Neural cell (in vitro differentiated cells): ENCODE results near the gene COL20A1. TPM values are rescaled to one million over a fixed set of nuclear protein-coding genes. Genes with fewer than 3 reads are reported as not detected.

Source experiments
- H2AFZ ChIP-seq: fragments of 200-600, 300-800 bp; sonication (generic), shearing (Covaris generic); 2 replicates; pipeline ENCODE4 v1.6.0; 2014; ENCODE audit warnings: low read depth, mild to moderate bottlenecking, antibody characterized with exemption, low read length, moderate library complexity
- H3F3A ChIP-seq: fragments of 200-600 bp; shearing (Covaris generic); 2 replicates; pipeline ENCODE4 v1.6.1; 2016; ENCODE audit warnings: mild to moderate bottlenecking, moderate library complexity, mixed read lengths, antibody characterized with exemption, low read length; ENCODE audit not compliant: insufficient read depth, poor library complexity, severe bottlenecking
- H3K27ac ChIP-seq: fragments of 200-600, 300-800 bp; sonication (generic), shearing (Covaris generic); 2 replicates; pipeline ENCODE4 v1.5.1; 2014; ENCODE audit warnings: mild to moderate bottlenecking, low read length, moderate library complexity
- H3K27me3 ChIP-seq: fragments of 300-800, 200-600 bp; sonication (generic), shearing (Covaris generic); 2 replicates; pipeline ENCODE4 v1.6.0; 2014; ENCODE audit warnings: mild to moderate bottlenecking, low read depth, low read length, moderate library complexity; ENCODE audit not compliant: insufficient read depth
- H3K36me3 ChIP-seq: fragments of 300-800, 200-600 bp; sonication (generic), shearing (Covaris generic); 2 replicates; pipeline ENCODE4 v1.5.1; 2014; ENCODE audit warnings: mild to moderate bottlenecking, antibody characterized with exemption, low read length, moderate library complexity; ENCODE audit not compliant: insufficient read depth
- H3K4me2 ChIP-seq: fragments of 300-800, 200-600 bp; sonication (generic), shearing (Covaris generic); 2 replicates; pipeline ENCODE4 v1.6.0; 2014; ENCODE audit warnings: mild to moderate bottlenecking, low read length
- H3K4me3 ChIP-seq: fragments of 300-800, 200-600 bp; sonication (generic), shearing (Covaris generic); 2 replicates; pipeline ENCODE4 v1.5.1; 2014; ENCODE audit warnings: mild to moderate bottlenecking, low read length, moderate library complexity
- H3K79me2 ChIP-seq: fragments of 200-600 bp; shearing (Covaris generic); replicated peaks from 2 replicates; pipeline ENCODE4 v1.6.0; 2014; ENCODE audit warnings: mild to moderate bottlenecking, low read length, moderate library complexity; ENCODE audit not compliant: insufficient read depth
- H3K9ac ChIP-seq: fragments of 300-800, 200-600 bp; sonication (generic), shearing (Covaris generic); 2 replicates; pipeline ENCODE4 v1.6.1; 2016; ENCODE audit warnings: mild to moderate bottlenecking, low read length, mixed read lengths
- H3K9me2 ChIP-seq: fragments of 200-600 bp; shearing (Covaris generic); 2 replicates; pipeline ENCODE4 v1.6.1; 2016; ENCODE audit warnings: mild to moderate bottlenecking, low read length, mixed read lengths; ENCODE audit not compliant: insufficient read depth
- H3K9me3 ChIP-seq: fragments of 200-600, 300-800 bp; sonication (generic), shearing (Covaris generic); 2 replicates; pipeline ENCODE4 v1.6.1; 2016; ENCODE audit warnings: mild to moderate bottlenecking, mixed run types, low read length, moderate library complexity, mixed read lengths
- H4K20me1 ChIP-seq: fragments of 200-600 bp; shearing (Covaris generic); 2 replicates; pipeline ENCODE4 v1.6.1; 2016; ENCODE audit warnings: mild to moderate bottlenecking, mixed run types; ENCODE audit not compliant: insufficient read depth
- EP300 ChIP-seq: fragments of 450-650 bp; conservative IDR thresholded peaks from 2 replicates; pipeline ENCODE4 v1.6.1; 2014; ENCODE audit warnings: antibody characterized with exemption, mild to moderate bottlenecking, moderate library complexity; ENCODE audit not compliant: poor library complexity, severe bottlenecking
- EZH2 ChIP-seq: fragments of 200-600, 300-800 bp; shearing (Covaris generic), sonication (generic); IDR thresholded peaks from 2 replicates; pipeline ENCODE4 v1.6.1; 2014; ENCODE audit warnings: antibody characterized with exemption, low read length, borderline replicate concordance, mild to moderate bottlenecking; ENCODE audit not compliant: insufficient read depth, poor library complexity, severe bottlenecking
- MXI1 ChIP-seq: fragments of 450-650 bp; conservative IDR thresholded peaks from 2 replicates; pipeline ENCODE4 v1.6.1; 2014; ENCODE audit warnings: antibody characterized with exemption, mild to moderate bottlenecking; ENCODE audit not compliant: poor library complexity, severe bottlenecking
- POLR2AphosphoS5 ChIP-seq: IDR thresholded peaks from 2 replicates; pipeline ENCODE4 v1.6.1; 2012
- RAD21 ChIP-seq: fragments of 450-650 bp; conservative IDR thresholded peaks from 2 replicates; pipeline ENCODE4 v1.6.1; 2014; ENCODE audit warnings: antibody characterized with exemption, mild to moderate bottlenecking, moderate library complexity
- SMC3 ChIP-seq: fragments of 450-650 bp; conservative IDR thresholded peaks from 2 replicates; pipeline ENCODE4 v1.6.1; 2014; ENCODE audit warnings: antibody characterized with exemption, mild to moderate bottlenecking, moderate library complexity; ENCODE audit not compliant: poor library complexity
- TAF1 ChIP-seq: IDR thresholded peaks from 2 replicates; pipeline ENCODE4 v1.6.1; 2012; ENCODE audit warnings: low read depth
- polyA plus RNA-seq: library from polyadenylated mRNA; depleted of rRNA; stranded (reverse); fragments of >200 nt; gene quantifications from 2 replicates; pipeline ENCODE4 v1.2.3, GENCODE V29; 2014
- TF ChIP-seq, protein P1 (sequence below): IDR thresholded peaks from 2 replicates; pipeline ENCODE4 v1.6.1; 2012; ENCODE audit warnings: borderline replicate concordance
- TF ChIP-seq, protein P2 (sequence below): fragments of 450-650 bp; IDR thresholded peaks from 2 replicates; pipeline ENCODE4 v1.5.1; 2014; ENCODE audit warnings: antibody characterized with exemption, mild to moderate bottlenecking, moderate library complexity; ENCODE audit not compliant: poor library complexity, severe bottlenecking

Gene COL20A1
- polyA plus RNA-seq, 1 donor from 2014 or later: 1.1 TPM

DNA sequence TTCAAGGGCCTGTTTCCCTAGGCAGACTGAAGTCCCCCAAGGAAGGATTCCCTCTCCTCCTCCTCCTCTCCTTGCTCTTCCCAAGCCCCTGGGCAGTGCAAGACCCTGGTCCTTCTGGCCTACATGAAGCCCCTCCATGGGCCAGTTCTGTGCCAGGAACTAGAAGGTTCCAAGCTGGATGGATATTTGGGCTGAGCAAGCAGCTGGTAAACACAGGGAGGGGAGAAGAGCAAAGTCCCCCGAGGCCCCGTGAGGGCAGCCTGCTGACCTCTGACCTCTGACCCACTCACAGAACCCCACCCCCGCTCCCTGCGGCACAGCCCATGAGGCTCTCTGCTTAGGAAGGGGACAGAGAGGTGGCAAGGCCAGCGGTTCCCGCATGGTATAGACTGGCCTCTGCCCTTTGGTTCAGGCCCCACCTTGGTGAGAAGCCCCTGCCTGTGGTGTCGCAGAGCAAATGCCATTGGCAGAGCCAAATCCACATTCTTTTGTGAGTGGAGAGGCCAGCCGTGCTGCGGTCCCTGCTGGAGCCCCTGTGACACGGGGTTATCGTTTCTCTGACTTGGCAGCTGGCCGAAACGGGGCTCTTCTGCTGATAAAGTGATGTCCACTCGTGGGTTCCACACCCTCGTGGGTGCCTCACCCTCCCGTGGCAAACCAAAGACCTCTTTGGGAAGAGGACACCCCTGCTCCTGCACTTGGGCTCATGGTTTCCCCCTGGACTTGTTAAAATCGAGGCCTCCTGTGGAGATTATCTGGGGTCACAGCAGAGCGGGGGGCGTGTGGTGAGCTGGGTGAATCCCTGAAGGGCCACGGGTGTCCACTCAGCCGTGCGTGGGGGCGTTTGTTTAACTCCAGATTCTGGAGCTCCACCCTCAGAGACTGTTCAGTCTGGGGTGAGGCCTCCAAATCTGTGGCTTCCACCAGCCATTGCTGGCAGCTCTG, 70.3 kb downstream of the COL20A1 start:
- H2AFZ ChIP-seq: no peak overlapping the region
- no peak overlapping the region for H3K4me3 ChIP-seq
- no peaks in the 10 kb centered on the region for H3K9me2 ChIP-seq
- TF ChIP-seq RAD21 (no peak), POLR2AphosphoS5 (no peak), TAF1 (no peak), SMC3 (no peak), MXI1 (no peak), EZH2 (no peak), EP300 (no peak)
- TF ChIP-seq, protein P1, sequence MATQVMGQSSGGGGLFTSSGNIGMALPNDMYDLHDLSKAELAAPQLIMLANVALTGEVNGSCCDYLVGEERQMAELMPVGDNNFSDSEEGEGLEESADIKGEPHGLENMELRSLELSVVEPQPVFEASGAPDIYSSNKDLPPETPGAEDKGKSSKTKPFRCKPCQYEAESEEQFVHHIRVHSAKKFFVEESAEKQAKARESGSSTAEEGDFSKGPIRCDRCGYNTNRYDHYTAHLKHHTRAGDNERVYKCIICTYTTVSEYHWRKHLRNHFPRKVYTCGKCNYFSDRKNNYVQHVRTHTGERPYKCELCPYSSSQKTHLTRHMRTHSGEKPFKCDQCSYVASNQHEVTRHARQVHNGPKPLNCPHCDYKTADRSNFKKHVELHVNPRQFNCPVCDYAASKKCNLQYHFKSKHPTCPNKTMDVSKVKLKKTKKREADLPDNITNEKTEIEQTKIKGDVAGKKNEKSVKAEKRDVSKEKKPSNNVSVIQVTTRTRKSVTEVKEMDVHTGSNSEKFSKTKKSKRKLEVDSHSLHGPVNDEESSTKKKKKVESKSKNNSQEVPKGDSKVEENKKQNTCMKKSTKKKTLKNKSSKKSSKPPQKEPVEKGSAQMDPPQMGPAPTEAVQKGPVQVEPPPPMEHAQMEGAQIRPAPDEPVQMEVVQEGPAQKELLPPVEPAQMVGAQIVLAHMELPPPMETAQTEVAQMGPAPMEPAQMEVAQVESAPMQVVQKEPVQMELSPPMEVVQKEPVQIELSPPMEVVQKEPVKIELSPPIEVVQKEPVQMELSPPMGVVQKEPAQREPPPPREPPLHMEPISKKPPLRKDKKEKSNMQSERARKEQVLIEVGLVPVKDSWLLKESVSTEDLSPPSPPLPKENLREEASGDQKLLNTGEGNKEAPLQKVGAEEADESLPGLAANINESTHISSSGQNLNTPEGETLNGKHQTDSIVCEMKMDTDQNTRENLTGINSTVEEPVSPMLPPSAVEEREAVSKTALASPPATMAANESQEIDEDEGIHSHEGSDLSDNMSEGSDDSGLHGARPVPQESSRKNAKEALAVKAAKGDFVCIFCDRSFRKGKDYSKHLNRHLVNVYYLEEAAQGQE: no peak
- TF ChIP-seq, protein P2, sequence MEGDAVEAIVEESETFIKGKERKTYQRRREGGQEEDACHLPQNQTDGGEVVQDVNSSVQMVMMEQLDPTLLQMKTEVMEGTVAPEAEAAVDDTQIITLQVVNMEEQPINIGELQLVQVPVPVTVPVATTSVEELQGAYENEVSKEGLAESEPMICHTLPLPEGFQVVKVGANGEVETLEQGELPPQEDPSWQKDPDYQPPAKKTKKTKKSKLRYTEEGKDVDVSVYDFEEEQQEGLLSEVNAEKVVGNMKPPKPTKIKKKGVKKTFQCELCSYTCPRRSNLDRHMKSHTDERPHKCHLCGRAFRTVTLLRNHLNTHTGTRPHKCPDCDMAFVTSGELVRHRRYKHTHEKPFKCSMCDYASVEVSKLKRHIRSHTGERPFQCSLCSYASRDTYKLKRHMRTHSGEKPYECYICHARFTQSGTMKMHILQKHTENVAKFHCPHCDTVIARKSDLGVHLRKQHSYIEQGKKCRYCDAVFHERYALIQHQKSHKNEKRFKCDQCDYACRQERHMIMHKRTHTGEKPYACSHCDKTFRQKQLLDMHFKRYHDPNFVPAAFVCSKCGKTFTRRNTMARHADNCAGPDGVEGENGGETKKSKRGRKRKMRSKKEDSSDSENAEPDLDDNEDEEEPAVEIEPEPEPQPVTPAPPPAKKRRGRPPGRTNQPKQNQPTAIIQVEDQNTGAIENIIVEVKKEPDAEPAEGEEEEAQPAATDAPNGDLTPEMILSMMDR: no peak
- no peak overlapping the region for H3K27ac ChIP-seq
- no peaks in the 10 kb centered on the region for H3K9me3 ChIP-seq
- H3K79me2 ChIP-seq: no peaks in the 10 kb centered on the region
- H3K27me3 ChIP-seq: no peaks in the 10 kb centered on the region
- no peak overlapping the region for H3K9ac ChIP-seq
- no peak overlapping the region for H3K4me2 ChIP-seq
- no peaks in the 10 kb centered on the region for H3F3A ChIP-seq
- no peaks in the 10 kb centered on the region for H4K20me1 ChIP-seq
- H3K36me3 ChIP-seq: no peaks in the 10 kb centered on the region

- Histone ChIP-seq H3K27ac (no peak overlapping the region), H2AFZ (no peak overlapping the region), H3K9me3 (no peaks in the 10 kb centered on the region), H3K9ac (no peak overlapping the region), H4K20me1 (no peaks in the 10 kb centered on the region), H3K4me3 (no peak overlapping the region), H3F3A (no peaks in the 10 kb centered on the region), H3K27me3 (no peaks in the 10 kb centered on the region), H3K79me2 (no peaks in the 10 kb centered on the region), H3K4me2 (no peak overlapping the region), H3K36me3 (no peaks in the 10 kb centered on the region), H3K9me2 (no peaks in the 10 kb centered on the region)
- no peak for TF ChIP-seq EZH2
- TF ChIP-seq MXI1: no peak
- TF ChIP-seq, protein P2: no peak
- no peak for TF ChIP-seq SMC3
- TF ChIP-seq POLR2AphosphoS5: no peak
- TF ChIP-seq, protein P1: no peak
- no peak for TF ChIP-seq TAF1
- TF ChIP-seq RAD21: no peak
- no peak for TF ChIP-seq EP300
These were observed 71.1 kb downstream of the COL20A1 start for GRCh38 chr20:63363981-63364561.
